ENCODE measurements around the gene MOCS1. TPM values are rescaled to one million over a fixed set of nuclear protein-coding genes. Genes with fewer than 3 reads are reported as not detected.

The MOCS1 gene
- 9.8 and 11.9 TPM in 2 replicates for total RNA-seq

DNA sequence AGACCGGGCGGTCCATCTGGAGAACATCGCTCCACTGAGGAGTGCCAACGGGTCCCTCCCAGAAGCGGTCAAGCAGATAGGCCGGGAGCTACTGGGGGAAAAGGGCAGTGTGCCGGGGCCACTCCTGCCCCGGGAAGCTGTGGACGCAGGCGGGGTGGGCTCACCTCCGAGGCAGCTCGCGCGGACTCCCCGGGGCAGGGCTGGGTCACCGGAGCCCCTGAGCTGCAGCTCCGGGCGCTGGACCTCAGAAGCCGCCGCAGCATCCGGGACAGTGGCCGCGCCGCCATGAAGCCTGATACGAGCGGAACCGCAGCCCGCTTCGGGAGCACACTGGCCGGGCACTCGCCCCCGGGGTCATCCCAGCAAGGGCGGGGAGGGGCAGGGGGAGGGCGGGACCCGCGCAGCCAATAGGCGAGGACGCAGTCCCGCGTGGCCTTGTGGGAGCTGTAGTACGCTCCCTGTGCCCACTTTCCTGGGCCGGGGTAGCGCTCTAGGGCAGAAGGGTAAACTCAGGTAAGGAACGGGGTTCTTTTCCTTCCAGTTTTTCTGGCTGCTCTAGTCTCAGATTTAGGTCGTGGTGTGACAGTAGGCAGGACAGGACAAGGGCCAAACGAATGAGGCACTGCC is at the start of gene MOCS1:
MOCS1 (minus strand) TSS at position 332 of the 627 bp plus-strand sequence; CDS start at position 287, 45 bp downstream.

Other genes with a start within 250 kb of the MOCS1 start
- 0.33 and 0.87 TPM in 2 replicates for gene KIF6, start 209.1 kb downstream of the MOCS1 start, total RNA-seq
- gene DAAM2, start 142.1 kb downstream of the MOCS1 start, total RNA-seq: 3.8 and 6.5 TPM in 2 replicates